22Rv1 (cell line): Measurements from ENCODE around the gene ADAT3.

Source experiments
- H3K27ac ChIP-seq: fragments of 450-650 bp; 2 replicates; pipeline ENCODE4 v1.5.1; 2017
- CTCF ChIP-seq: fragments of 450-650 bp; IDR thresholded peaks from 2 replicates; pipeline ENCODE4 v1.5.1; 2017; ENCODE audit warnings: mild to moderate bottlenecking
- ZFX ChIP-seq: fragments of 450-650 bp; IDR thresholded peaks from 2 replicates; pipeline ENCODE4 v1.6.1; 2017; ENCODE audit warnings: antibody characterized with exemption, borderline replicate concordance

Gene ADAT3

GRCh38 chr19:1883784-1884183 lies 21.4 kb upstream of the ADAT3 start:
- no peak for TF ChIP-seq CTCF
- H3K27ac ChIP-seq: no peak overlapping the region; the same call in 1 of the 2 replicates

- peak overlapping the region; percentile 61 for H3K27ac ChIP-seq
- TF ChIP-seq CTCF (no peak), ZFX (no peak)
These were observed 20.9 kb upstream of the ADAT3 start for GRCh38 chr19:1884291-1884718.

GRCh38 chr19:1884719-1885334 lies 20.4 kb upstream of the ADAT3 start:
- H3K27ac ChIP-seq: peak overlapping the region; percentile 61
- TF ChIP-seq CTCF: no peak
- no peak for TF ChIP-seq ZFX

GRCh38 chr19:1885398-1886119 lies 19.6 kb upstream of the ADAT3 start, which contains the start of gene ABHD17A:
Gene ABHD17A (minus strand): TSS chr19:1885496. CDS start chr19:1881566, 3,930 bp downstream.
- peak within 1 kb of the TSS; percentile 61 for H3K27ac ChIP-seq

GRCh38 chr19:1886360-1886759 lies 18.8 kb upstream of the ADAT3 start:
- H3K27ac ChIP-seq: peak overlapping the region; percentile 61; the same call in 1 of the 2 replicates

- TF ChIP-seq CTCF (no peak), ZFX (no peak)
- no peak overlapping the region for H3K27ac ChIP-seq
These were observed 16.8 kb upstream of the ADAT3 start for GRCh38 chr19:1888385-1888784.

- no peak overlapping the region for H3K27ac ChIP-seq
These were observed 15.3 kb upstream of the ADAT3 start for GRCh38 chr19:1889907-1890306.

GRCh38 chr19:1893791-1894190 lies 11.4 kb upstream of the ADAT3 start:
- no peak for TF ChIP-seq CTCF
- no peak for TF ChIP-seq ZFX
- H3K27ac ChIP-seq: no peak overlapping the region

More at GRCh38 chr19:1889907-1890306, 15.3 kb upstream of the ADAT3 start:
- TF ChIP-seq ZFX: no peak

- no peak for TF ChIP-seq CTCF
- TF ChIP-seq ZFX: no peak
- no peak overlapping the region for H3K27ac ChIP-seq
These were observed 8.7 kb upstream of the ADAT3 start for GRCh38 chr19:1896508-1896907.
